ENCODE results near the gene NR5A1.

- TF ChIP-seq EZH2 (IDR thresholded peaks at IDR 0.05) (no peak), POLR2AphosphoS5 (IDR thresholded peaks at IDR 0.05; ENCODE audit: borderline replicate concordance, low read depth, low read length) (no peak)
These were observed 51.4 kb downstream of the NR5A1 start for GRCh38 chr9:124455820-124456219.

Measured in SK-N-MC (cell line).